ENCODE measurements around the gene CHST13.

CHST13 gene

DNA sequence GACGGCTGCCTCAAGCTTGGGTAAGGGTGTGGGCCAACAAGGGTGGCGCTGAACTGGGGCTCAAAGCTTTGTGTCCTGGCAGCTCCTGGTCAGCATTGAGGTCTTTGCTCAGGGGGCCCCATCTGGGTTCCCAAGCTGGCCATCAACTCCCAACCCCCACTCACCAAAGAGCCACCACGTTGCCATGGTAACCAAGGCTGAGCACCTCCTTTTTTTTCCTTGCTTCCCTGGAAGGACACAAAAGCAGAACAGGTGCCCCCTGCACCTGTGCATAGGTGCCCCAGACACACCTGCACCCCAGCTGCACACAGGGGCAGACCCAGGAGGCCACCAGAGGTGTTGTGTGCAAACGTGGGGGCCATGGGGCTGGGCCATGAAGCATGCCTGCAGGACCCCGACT is 22.9 kb upstream of the CHST13 start:
- Histone ChIP-seq H3K9ac (ENCODE audit: low read length) (no peak overlapping the region), H3K27ac (ENCODE audit: low read depth, low read length) (no peak overlapping the region), H3K4me1 (ENCODE audit: control insufficient read depth, insufficient read depth, low read length) (no peaks in the 10 kb centered on the region), H3K36me3 (ENCODE audit: control insufficient read depth, insufficient read depth, low read length) (no peaks in the 10 kb centered on the region), H3K27me3 (ENCODE audit: control insufficient read depth, insufficient read depth, low read length) (no peaks in the 10 kb centered on the region), H3K4me3 (ENCODE audit: low read length) (no peak overlapping the region)

DNA sequence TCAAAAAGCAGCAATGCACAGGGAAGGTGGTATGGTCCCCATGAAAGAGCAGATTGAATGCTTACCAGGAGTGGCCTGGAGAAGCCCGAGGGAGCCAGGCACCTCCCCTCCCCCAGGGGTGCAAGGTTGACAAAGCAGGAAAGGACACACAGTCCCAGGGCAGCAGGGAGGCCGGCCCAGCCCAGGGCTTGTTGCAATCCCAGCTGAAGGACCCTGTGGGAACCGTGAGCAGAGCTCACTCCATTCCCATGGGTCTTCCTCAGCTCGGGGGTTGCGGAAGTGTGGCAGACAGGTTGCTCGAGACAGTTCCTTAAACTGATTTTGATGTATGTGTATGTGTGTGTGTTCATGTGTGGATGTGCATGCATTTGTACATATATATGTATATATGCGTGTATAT is 22.2 kb upstream of the CHST13 start:
- no peaks in the 10 kb centered on the region for H3K4me1 ChIP-seq (ENCODE audit: control insufficient read depth, insufficient read depth, low read length)
- no peak overlapping the region for H3K27ac ChIP-seq (ENCODE audit: low read depth, low read length)
- no peak overlapping the region for H3K9ac ChIP-seq (ENCODE audit: low read length)
- no peaks in the 10 kb centered on the region for H3K36me3 ChIP-seq (ENCODE audit: control insufficient read depth, insufficient read depth, low read length)
- no peak overlapping the region for H3K4me3 ChIP-seq (ENCODE audit: low read length)
- no peaks in the 10 kb centered on the region for H3K27me3 ChIP-seq (ENCODE audit: control insufficient read depth, insufficient read depth, low read length)

DNA sequence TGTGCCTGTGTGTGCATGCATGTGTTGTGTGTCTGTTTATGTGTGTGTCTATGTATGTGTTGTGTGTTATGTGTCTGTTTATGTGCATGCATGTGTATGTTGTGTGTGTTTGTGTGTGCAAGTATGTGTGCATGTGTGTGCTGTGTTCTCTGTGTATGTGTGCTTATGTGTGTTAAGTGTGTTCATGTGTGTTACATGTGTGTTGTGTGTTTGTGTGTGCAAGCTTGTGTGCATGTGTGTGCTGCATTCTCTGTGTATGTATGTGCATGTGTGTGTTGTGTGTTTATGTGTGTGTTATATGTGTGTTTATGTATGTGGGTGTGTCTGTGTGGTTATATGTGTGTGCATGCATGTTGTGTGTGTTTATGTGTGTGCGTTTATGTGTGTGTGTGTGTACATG is 21.3 kb upstream of the CHST13 start:
- H3K27ac ChIP-seq (ENCODE audit: low read depth, low read length) = no peak overlapping the region
- H3K9ac ChIP-seq (ENCODE audit: low read length) = no peak overlapping the region
- H3K4me3 ChIP-seq (ENCODE audit: low read length) = no peak overlapping the region
- H3K4me1 ChIP-seq (ENCODE audit: control insufficient read depth, insufficient read depth, low read length) = no peaks in the 10 kb centered on the region
- H3K27me3 ChIP-seq (ENCODE audit: control insufficient read depth, insufficient read depth, low read length) = no peaks in the 10 kb centered on the region
- no peaks in the 10 kb centered on the region for H3K36me3 ChIP-seq (ENCODE audit: control insufficient read depth, insufficient read depth, low read length)

DNA sequence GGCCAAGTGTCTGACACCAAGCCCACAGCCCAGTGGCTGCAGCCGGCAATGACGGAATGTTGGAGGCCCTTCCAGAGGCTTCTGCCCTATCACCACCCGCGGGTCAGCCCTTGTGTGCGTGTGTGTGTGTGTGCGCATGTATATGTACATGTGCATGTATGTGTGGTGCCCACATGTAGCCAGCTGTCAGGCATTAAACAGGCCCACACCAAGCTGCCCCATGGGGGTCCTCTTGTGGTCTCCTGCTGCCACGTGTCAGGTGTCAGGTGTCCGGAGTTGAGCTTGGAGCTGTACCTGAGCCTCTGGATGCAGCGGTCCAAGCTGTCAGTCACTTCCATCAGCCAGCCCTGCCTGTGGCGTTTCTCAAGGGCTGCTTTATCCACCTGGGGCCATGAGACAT is 20.3 kb upstream of the CHST13 start:
- Histone ChIP-seq H3K4me1 (ENCODE audit: control insufficient read depth, insufficient read depth, low read length) (no peaks in the 10 kb centered on the region), H3K27ac (ENCODE audit: low read depth, low read length) (no peak overlapping the region), H3K4me3 (ENCODE audit: low read length) (no peak overlapping the region), H3K36me3 (ENCODE audit: control insufficient read depth, insufficient read depth, low read length) (no peaks in the 10 kb centered on the region), H3K27me3 (ENCODE audit: control insufficient read depth, insufficient read depth, low read length) (no peaks in the 10 kb centered on the region), H3K9ac (ENCODE audit: low read length) (no peak overlapping the region)

DNA sequence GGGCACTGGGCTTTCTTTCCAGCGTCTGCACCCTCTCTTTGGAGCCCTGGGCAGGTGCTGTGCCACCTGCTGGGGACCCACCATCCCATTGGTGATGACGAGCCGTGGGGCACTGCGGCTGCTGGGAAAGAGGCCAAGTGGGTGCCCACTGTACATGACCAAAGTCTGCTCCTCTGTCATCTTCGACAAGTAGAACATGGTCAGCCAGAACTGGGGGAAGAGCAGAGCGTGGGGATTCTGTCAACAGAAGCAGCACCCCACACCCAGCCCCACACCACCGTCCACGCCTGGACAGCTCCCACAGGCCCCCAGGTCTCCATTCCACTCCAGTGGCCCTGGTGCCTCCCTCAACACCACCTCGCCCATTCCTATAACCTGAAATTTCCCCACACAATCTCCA is 16.1 kb upstream of the CHST13 start:
- no peaks in the 10 kb centered on the region for H3K27me3 ChIP-seq (ENCODE audit: control insufficient read depth, insufficient read depth, low read length)
- no peak overlapping the region for H3K4me3 ChIP-seq (ENCODE audit: low read length)
- H3K4me1 ChIP-seq (ENCODE audit: control insufficient read depth, insufficient read depth, low read length) = no peaks in the 10 kb centered on the region
- no peaks in the 10 kb centered on the region for H3K36me3 ChIP-seq (ENCODE audit: control insufficient read depth, insufficient read depth, low read length)
- no peak overlapping the region for H3K27ac ChIP-seq (ENCODE audit: low read depth, low read length)
- no peak overlapping the region for H3K9ac ChIP-seq (ENCODE audit: low read length)

DNA sequence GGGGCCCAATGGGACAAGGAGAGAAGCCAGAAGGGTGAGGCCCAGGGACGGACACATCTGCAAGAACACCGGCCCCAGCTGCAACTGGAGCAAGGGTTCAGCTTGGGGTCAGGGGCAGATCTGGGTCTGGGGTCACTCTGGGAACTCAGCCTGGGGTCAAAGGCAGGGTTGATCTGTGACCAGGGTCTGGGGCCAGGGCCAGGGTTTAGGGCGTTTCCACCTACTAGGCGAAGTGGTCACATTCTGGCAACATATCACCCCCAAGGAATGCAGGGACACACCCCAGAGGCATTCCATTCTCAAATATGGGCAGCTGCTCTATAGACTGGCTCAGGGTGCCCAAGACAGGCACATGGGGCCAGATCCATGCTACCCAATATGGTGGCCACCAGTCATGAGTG is 15.4 kb upstream of the CHST13 start:
- H3K9ac ChIP-seq (ENCODE audit: low read length) = no peak overlapping the region
- no peak overlapping the region for H3K4me3 ChIP-seq (ENCODE audit: low read length)
- H3K27ac ChIP-seq (ENCODE audit: low read depth, low read length) = no peak overlapping the region
- no peaks in the 10 kb centered on the region for H3K4me1 ChIP-seq (ENCODE audit: control insufficient read depth, insufficient read depth, low read length)
- no peaks in the 10 kb centered on the region for H3K27me3 ChIP-seq (ENCODE audit: control insufficient read depth, insufficient read depth, low read length)
- no peaks in the 10 kb centered on the region for H3K36me3 ChIP-seq (ENCODE audit: control insufficient read depth, insufficient read depth, low read length)

DNA sequence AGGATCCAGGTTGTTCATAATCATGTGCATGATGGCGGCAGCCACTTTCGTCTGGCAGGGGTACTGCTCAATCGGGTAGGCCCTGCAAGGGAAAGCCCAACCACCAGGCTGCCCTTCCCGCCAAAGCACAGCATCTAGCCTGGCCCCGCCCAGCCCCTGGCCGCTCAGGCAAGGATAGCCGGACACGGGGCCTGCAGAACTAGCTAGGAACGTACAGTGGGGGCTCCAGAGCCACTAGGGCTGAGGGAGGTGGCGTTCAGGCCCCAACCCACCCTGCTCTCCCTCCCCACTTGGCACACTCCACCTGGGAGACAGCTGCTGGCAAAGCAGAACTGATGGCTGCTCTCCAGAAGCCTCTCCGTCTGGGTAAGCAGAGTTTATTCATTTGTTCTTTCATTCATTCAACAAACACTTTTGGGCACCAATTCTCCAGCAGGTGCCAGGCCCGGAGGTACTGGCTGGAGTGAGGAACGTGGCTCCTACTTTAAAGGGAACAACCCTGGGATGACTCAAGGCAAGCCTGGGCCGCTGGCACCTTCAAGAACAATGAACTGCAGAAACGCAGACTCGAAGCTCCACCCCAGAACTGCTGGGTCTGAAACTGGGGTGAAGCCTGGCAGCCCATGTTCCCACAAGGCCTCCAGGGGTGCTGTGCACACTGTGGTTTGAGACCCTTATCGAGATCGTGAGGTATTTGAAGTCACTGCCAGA is 14.2 kb upstream of the CHST13 start:
- no peaks in the 10 kb centered on the region for H3K4me1 ChIP-seq (ENCODE audit: control insufficient read depth, insufficient read depth, low read length)
- no peaks in the 10 kb centered on the region for H3K36me3 ChIP-seq (ENCODE audit: control insufficient read depth, insufficient read depth, low read length)
- no peaks in the 10 kb centered on the region for H3K27me3 ChIP-seq (ENCODE audit: control insufficient read depth, insufficient read depth, low read length)
- no peak overlapping the region for H3K4me3 ChIP-seq (ENCODE audit: low read length)
- no peak overlapping the region for H3K27ac ChIP-seq (ENCODE audit: low read depth, low read length)
- H3K9ac ChIP-seq (ENCODE audit: low read length) = no peak overlapping the region

DNA sequence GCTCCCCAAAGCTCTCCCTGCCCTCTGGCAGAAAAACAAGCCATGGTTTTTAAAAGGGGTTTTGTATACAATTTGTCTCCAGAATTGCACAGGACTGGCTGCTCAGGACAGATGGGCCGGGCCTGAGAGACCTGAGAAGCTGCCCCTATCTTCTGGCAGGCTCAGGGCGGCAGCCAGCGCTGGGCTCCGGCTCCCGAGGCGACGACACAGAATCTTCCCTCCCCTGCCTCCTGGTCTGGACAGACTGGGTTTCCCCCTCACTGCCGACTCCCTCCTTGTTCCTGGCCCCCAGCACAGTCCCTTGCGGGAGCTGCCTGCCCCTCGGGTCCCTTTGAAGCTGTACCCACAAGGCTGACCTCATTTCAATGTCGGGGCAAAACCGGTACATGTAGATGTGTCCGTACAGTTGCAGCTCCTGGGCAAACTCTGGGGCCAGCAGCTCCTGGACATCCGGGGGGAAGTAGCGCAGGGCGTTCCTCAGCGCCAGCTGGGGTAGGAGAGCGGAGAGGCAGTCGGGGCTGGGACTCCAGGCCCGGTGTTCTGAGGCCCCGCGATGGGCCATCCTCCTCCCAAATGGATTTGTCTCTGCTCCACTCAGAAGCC is 13.5 kb upstream of the CHST13 start:
- no peaks in the 10 kb centered on the region for H3K27me3 ChIP-seq (ENCODE audit: control insufficient read depth, insufficient read depth, low read length)
- no peak overlapping the region for H3K27ac ChIP-seq (ENCODE audit: low read depth, low read length)
- no peak overlapping the region for H3K4me3 ChIP-seq (ENCODE audit: low read length)
- no peak overlapping the region for H3K9ac ChIP-seq (ENCODE audit: low read length)
- no peaks in the 10 kb centered on the region for H3K36me3 ChIP-seq (ENCODE audit: control insufficient read depth, insufficient read depth, low read length)
- no peaks in the 10 kb centered on the region for H3K4me1 ChIP-seq (ENCODE audit: control insufficient read depth, insufficient read depth, low read length)

DNA sequence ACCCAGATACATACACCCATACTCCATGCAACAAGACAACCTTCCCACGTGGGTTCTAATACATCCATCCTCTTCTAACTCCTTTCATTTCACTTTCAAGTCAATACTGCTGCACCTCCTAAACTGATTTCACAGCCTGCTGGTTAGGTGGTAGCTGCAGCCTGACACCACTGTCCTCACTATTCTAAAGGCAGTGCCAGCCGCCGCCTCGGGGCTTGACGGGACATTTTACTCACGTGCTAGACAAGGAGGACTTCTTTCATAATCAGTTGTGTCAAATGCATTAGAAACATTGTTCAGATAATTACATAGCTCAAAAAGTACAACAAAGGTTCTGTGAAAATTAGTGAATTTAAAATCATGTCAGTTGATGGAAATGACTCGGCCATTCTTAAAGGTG is 12.7 kb upstream of the CHST13 start:
- no peak overlapping the region for H3K4me3 ChIP-seq (ENCODE audit: low read length)
- no peak overlapping the region for H3K27ac ChIP-seq (ENCODE audit: low read depth, low read length)
- no peak overlapping the region for H3K9ac ChIP-seq (ENCODE audit: low read length)
- no peaks in the 10 kb centered on the region for H3K4me1 ChIP-seq (ENCODE audit: control insufficient read depth, insufficient read depth, low read length)
- no peaks in the 10 kb centered on the region for H3K27me3 ChIP-seq (ENCODE audit: control insufficient read depth, insufficient read depth, low read length)
- H3K36me3 ChIP-seq (ENCODE audit: control insufficient read depth, insufficient read depth, low read length) = no peaks in the 10 kb centered on the region

DNA sequence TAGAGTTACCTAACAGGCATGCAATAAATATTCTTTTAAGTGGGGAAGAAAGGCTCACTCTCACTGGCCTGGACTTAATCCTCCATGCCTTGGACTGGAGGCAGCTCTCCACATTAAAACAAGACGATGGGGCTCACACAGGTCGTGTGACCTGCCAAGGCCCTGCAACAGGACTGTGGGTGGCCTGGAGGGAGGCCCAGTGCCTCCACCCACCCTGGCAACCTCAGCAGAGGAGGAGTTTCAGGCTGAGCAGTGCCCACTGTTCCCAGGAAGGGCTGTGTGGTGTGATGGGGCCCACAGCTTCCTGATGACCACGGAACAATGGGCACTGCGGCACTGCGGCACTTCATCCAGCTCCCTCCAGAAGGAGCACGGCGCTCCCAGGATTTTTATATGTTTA is 11.9 kb upstream of the CHST13 start:
- no peak overlapping the region for H3K27ac ChIP-seq (ENCODE audit: low read depth, low read length)
- no peak overlapping the region for H3K4me3 ChIP-seq (ENCODE audit: low read length)
- H3K4me1 ChIP-seq (ENCODE audit: control insufficient read depth, insufficient read depth, low read length) = no peaks in the 10 kb centered on the region
- H3K27me3 ChIP-seq (ENCODE audit: control insufficient read depth, insufficient read depth, low read length) = no peaks in the 10 kb centered on the region
- H3K9ac ChIP-seq (ENCODE audit: low read length) = no peak overlapping the region
- H3K36me3 ChIP-seq (ENCODE audit: control insufficient read depth, insufficient read depth, low read length) = no peaks in the 10 kb centered on the region

DNA sequence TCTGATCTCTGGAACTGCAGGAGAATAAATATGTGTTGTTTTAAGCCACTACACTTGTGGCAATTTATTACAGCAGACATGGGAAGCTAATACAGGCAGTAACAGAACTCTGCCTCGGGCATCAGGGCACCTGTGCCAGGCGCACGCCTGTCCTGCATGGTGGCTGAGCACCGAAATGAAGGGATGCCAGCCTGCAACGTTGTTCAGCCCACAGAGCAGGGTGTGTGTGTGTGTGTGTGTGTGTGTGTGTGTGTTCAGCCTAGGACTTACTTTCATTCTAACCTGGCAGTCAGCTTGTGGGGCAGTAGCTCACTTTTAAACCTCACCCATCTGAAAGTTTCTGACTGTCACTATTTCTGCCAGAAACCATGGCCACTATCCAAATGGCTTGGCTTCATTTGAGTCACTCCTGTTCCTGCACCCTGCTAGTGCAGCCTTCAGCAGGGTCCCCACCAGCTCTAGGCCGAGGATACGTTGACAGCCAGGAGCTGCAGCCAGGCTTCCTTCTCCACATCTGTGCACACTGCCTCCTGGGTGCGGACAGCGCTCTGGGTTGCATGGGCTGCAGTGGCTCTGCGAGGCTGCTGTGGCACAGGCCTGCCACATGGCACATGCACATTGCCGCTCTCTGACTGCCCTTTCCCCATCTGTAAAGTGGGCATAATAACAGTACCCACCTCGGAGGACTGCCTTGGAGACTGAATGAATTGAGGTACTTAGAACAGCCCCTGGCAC is 10.9 kb upstream of the CHST13 start:
- Histone ChIP-seq H3K36me3 (ENCODE audit: control insufficient read depth, insufficient read depth, low read length) (no peaks in the 10 kb centered on the region), H3K4me3 (ENCODE audit: low read length) (no peak overlapping the region), H3K4me1 (ENCODE audit: control insufficient read depth, insufficient read depth, low read length) (no peaks in the 10 kb centered on the region), H3K27me3 (ENCODE audit: control insufficient read depth, insufficient read depth, low read length) (no peaks in the 10 kb centered on the region), H3K9ac (ENCODE audit: low read length) (no peak overlapping the region), H3K27ac (ENCODE audit: low read depth, low read length) (no peak overlapping the region)

DNA sequence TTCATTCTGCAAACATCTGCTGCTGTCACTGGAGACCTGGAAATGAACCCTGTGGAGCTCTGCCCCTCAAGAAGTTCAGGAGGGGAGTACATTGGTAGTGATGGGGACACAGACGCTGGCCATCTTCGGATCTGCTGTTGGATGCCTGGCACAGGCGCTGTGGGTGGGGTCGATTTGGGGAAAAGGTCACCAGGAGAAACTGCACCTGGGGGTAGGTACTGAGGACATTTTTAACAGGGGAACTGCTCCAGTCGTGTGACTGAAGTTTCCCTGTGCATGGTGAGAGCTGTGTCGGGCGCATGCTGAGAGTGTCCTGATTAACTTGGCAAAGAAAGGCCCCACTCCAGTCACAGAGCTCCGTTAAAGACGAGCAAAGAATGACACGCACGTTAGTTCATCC is 9.8 kb upstream of the CHST13 start:
- Histone ChIP-seq H3K9ac (ENCODE audit: low read length) (no peak overlapping the region), H3K36me3 (ENCODE audit: control insufficient read depth, insufficient read depth, low read length) (no peaks in the 10 kb centered on the region), H3K4me3 (ENCODE audit: low read length) (no peak overlapping the region), H3K27ac (ENCODE audit: low read depth, low read length) (no peak overlapping the region), H3K27me3 (ENCODE audit: control insufficient read depth, insufficient read depth, low read length) (no peaks in the 10 kb centered on the region), H3K4me1 (ENCODE audit: control insufficient read depth, insufficient read depth, low read length) (no peaks in the 10 kb centered on the region)

All from rectal smooth muscle tissue (tissue), 1 donor.